Body of pancreas (tissue), 4 donors: Measurements from ENCODE around the gene WDR7. TPM values are rescaled to one million over a fixed set of nuclear protein-coding genes. Genes with fewer than 3 reads are reported as not detected.

Source experiments
- ATAC-seq: fragments of 150-250 bp; one replicate; pipeline ENCODE4 v1.9.1; 2016
- DNase-seq, 4 donors: peaks; one replicate each; pipeline ENCODE4 v3.0.0-alpha.2; 2019
- H3K27ac ChIP-seq, 4 donors: fragments of 200-600 bp; sonication (generic); 1 replicate in 3 of 4; 2 replicates in 1 of 4; pipeline versions ENCODE4 v1.5.1 to v1.6.1; 2016 to 2019; ENCODE audit warnings: mild to moderate bottlenecking in 1 of 4, mixed read lengths in 1 of 4, moderate library complexity in 1 of 4
- H3K27me3 ChIP-seq, 2 donors: fragments of 200-600 bp; sonication (generic); one replicate each; pipeline ENCODE4 v1.6.0; 2016; ENCODE audit warnings: mild to moderate bottlenecking in 1 of 2
- H3K36me3 ChIP-seq, 2 donors: fragments of 200-600 bp; sonication (generic); replicated peaks in 1 of 2; 2 replicates each; pipeline ENCODE4 v1.5.1; 2016; ENCODE audit warnings: low read depth in 2 of 2; ENCODE audit not compliant: insufficient read depth in 1 of 2
- H3K4me1 ChIP-seq: fragments of 200-600 bp; sonication (generic); one replicate; pipeline ENCODE4 v1.6.0; 2016
- H3K4me3 ChIP-seq, 2 donors: fragments of 200-600 bp; sonication (generic); 1 replicate in 1 of 2; 2 replicates in 1 of 2; pipeline ENCODE4 v1.5.1; 2016 to 2019
- H3K9me3 ChIP-seq, 3 donors: fragments of 200-600 bp; sonication (generic); 1 replicate in 2 of 3; 2 replicates in 1 of 3; pipeline ENCODE4 v1.5.1; 2016
- CTCF ChIP-seq, 7 experiments: fragments of 450-650 bp in 4 of 7; fragments of 200-600 bp in 3 of 7; sonication (generic) in 3 of 7; IDR thresholded peaks; one replicate each; pipeline ENCODE4 v1.5.1; 2016 to 2019; ENCODE audit warnings: antibody characterized with exemption in 7 of 7
- POLR2A ChIP-seq, 3 donors: fragments of 450-650 bp; IDR thresholded peaks; one replicate each; pipeline ENCODE4 v1.6.1; 2016; ENCODE audit warnings: antibody characterized with exemption in 3 of 3, mild to moderate bottlenecking in 2 of 3
- WGBS, 2 donors: methylation state at CpG; one replicate each; pipeline ENCODE4 v1.1.5; 2017; 5-methylcytosine and 5-hydroxymethylcytosine counted together
- intact Hi-C: fragments of 100-400 bp; cut with DNase I; formaldehyde crosslinking; loops from one replicate; pipeline ENCODE4 v1.15.1; 2023
- total RNA-seq, 2 donors: library from RNA; depleted of rRNA; stranded (reverse); fragments of >200 nt; gene quantifications; one replicate each; pipeline ENCODE4 v1.1.0, GENCODE V29; 2016

WDR7 gene
- total RNA-seq, 2 donors from 2014 or later, result 16.3 to 21.4 TPM

- Histone ChIP-seq H3K4me1 (peaks cover 28% of the 10 kb centered on the region), H3K9me3 (no peaks in the 10 kb centered on the region), H3K27ac (peak within 1 kb of the TSS; percentile 92 to 95 (median 93)), H3K4me3 (peak within 1 kb of the TSS; percentile 92 to 93), H3K36me3 (no peaks in the 10 kb centered on the region), H3K27me3 (no peaks in the 10 kb centered on the region)
- DNase-seq, result peak; percentile 99 to 100 (median 100)
- TF ChIP-seq CTCF (IDR thresholded peaks at IDR 0.05) (no peak), POLR2A (IDR thresholded peaks at IDR 0.05) (peak; percentile 82 to 95 (median 94))
- peak; percentile 98 for ATAC-seq
- 1% methylated on average over 44 to 64 of the region's 64 CpGs for WGBS, 2 donors
- intact Hi-C loops, result no loop called here
Measured at GRCh38 chr18:56638232-56639103, 12.7 kb upstream of the WDR7 start, which contains the start of gene TXNL1. Gene TXNL1 (minus strand): TSS chr18:56638592. CDS start chr18:56638440, 152 bp downstream.

- H3K27ac ChIP-seq, result peak overlapping the region; percentile 92 to 95 (median 93)
- WGBS, 2 donors, result 17 to 23% methylated on average over 6 of the region's 6 CpGs
- no peak for DNase-seq
- H3K9me3 ChIP-seq, result no peaks in the 10 kb centered on the region
- H3K4me3 ChIP-seq, result no peak overlapping the region
- H3K36me3 ChIP-seq, result no peaks in the 10 kb centered on the region
- intact Hi-C loops, result no loop called here
- H3K27me3 ChIP-seq, result no peaks in the 10 kb centered on the region
- no peak for TF ChIP-seq POLR2A (IDR thresholded peaks at IDR 0.05)
- TF ChIP-seq CTCF (IDR thresholded peaks at IDR 0.05), result no peak
- ATAC-seq, result no peak
- H3K4me1 ChIP-seq, result peaks cover 28% of the 10 kb centered on the region
Measured at GRCh38 chr18:56639104-56639381, 12.1 kb upstream of the WDR7 start.

- Histone ChIP-seq H3K27me3 (no peaks in the 10 kb centered on the region), H3K9me3 (no peaks in the 10 kb centered on the region), H3K4me1 (peaks cover 28% of the 10 kb centered on the region), H3K4me3 (no peak overlapping the region), H3K27ac (no peak overlapping the region), H3K36me3 (no peaks in the 10 kb centered on the region)
- no peak for TF ChIP-seq POLR2A (IDR thresholded peaks at IDR 0.05)
- TF ChIP-seq CTCF (IDR thresholded peaks at IDR 0.05), result no peak
- intact Hi-C loops, result no loop called here
- no peak for ATAC-seq
- DNase-seq, result no peak
- 89 to 90% methylated on average over 9 of the region's 9 CpGs for WGBS, 2 donors
Measured at GRCh38 chr18:56639571-56639970, 11.6 kb upstream of the WDR7 start.

- H3K27ac ChIP-seq, result no peak overlapping the region
- peaks cover 10% of the 10 kb centered on the region for H3K4me1 ChIP-seq
- ATAC-seq (no peak), DNase-seq (no peak)
- no peak for TF ChIP-seq POLR2A (IDR thresholded peaks at IDR 0.05)
- TF ChIP-seq CTCF (IDR thresholded peaks at IDR 0.05), result no peak
- WGBS, 2 donors, result 72 to 81% methylated on average over 8 of the region's 8 CpGs
- no peaks in the 10 kb centered on the region for H3K9me3 ChIP-seq
- H3K36me3 ChIP-seq, result no peaks in the 10 kb centered on the region
- intact Hi-C loops, result no loop called here
- H3K27me3 ChIP-seq, result no peaks in the 10 kb centered on the region
- H3K4me3 ChIP-seq, result no peak overlapping the region
Measured at GRCh38 chr18:56641714-56642337, 9.3 kb upstream of the WDR7 start.
